Fibroblast of lung (primary cell): ENCODE results near the gene STAT4. TPM values are rescaled to one million over a fixed set of nuclear protein-coding genes. Genes with fewer than 3 reads are reported as not detected.
A peak's percentile ranks its signal among the peaks of the same experiment; 100 is the strongest.

Experiments
- DNase-seq, 2 donors: peaks; one replicate each; pipeline versions ENCODE4 v3.0.0 to v3.0.0-alpha.2; 2010; ENCODE audit warnings: low read depth in 2 of 2
- H2AFZ ChIP-seq: 2 replicates; pipeline ENCODE4 v1.5.1; 2012; ENCODE audit warnings: low read length, control low read depth, inconsistent platforms
- H3K27ac ChIP-seq: 2 replicates; pipeline ENCODE4 v1.5.1; 2011; ENCODE audit warnings: low read length, control low read depth; ENCODE audit not compliant: insufficient read depth
- H3K27me3 ChIP-seq: 2 replicates; pipeline ENCODE4 v1.5.1; 2011; ENCODE audit warnings: mild to moderate bottlenecking, low read length; ENCODE audit not compliant: control insufficient read depth, insufficient read depth
- H3K36me3 ChIP-seq: 2 replicates; pipeline ENCODE4 v1.5.1; 2011; ENCODE audit warnings: low read length; ENCODE audit not compliant: control insufficient read depth, insufficient read depth
- H3K4me1 ChIP-seq: 2 replicates; pipeline ENCODE4 v1.5.1; 2011; ENCODE audit warnings: low read length; ENCODE audit not compliant: control insufficient read depth, insufficient read depth; ENCODE audit errors: extremely low read depth
- H3K4me2 ChIP-seq: 2 replicates; pipeline ENCODE4 v1.5.1; 2011; ENCODE audit warnings: low read length, control low read depth; ENCODE audit not compliant: insufficient read depth; ENCODE audit errors: extremely low read depth
- H3K4me3 ChIP-seq, 4 experiments: fragments of 200-600 bp in 1 of 4; sonication (generic) in 1 of 4; replicated peaks in 1 of 4; 2 replicates each; pipeline ENCODE4 v1.5.1; 2011 to 2016; ENCODE audit warnings: low read length in 4 of 4, low read depth in 3 of 4, mild to moderate bottlenecking in 3 of 4, control low read depth in 2 of 4, inconsistent platforms in 1 of 4, mixed read lengths in 1 of 4; ENCODE audit not compliant: insufficient read depth in 1 of 4; ENCODE audit errors: control extremely low read depth in 1 of 4
- H3K79me2 ChIP-seq: 2 replicates; pipeline ENCODE4 v1.5.1; 2012; ENCODE audit warnings: mild to moderate bottlenecking, low read length, inconsistent platforms; ENCODE audit not compliant: control insufficient read depth, insufficient read depth
- H3K9ac ChIP-seq: 2 replicates; pipeline ENCODE4 v1.5.1; 2011; ENCODE audit warnings: mild to moderate bottlenecking, low read length, control low read depth; ENCODE audit not compliant: insufficient read depth
- H3K9me3 ChIP-seq: 2 replicates; pipeline ENCODE4 v1.5.1; 2012; ENCODE audit warnings: low read depth, low read length; ENCODE audit not compliant: control insufficient read depth, insufficient read depth
- H4K20me1 ChIP-seq: 2 replicates; pipeline ENCODE4 v1.5.1; 2011; ENCODE audit warnings: low read length; ENCODE audit not compliant: control insufficient read depth, insufficient read depth; ENCODE audit errors: extremely low read depth
- EZH2 ChIP-seq: IDR thresholded peaks from 2 replicates; pipeline ENCODE4 v1.5.1; 2012; ENCODE audit warnings: low read length, control low read depth, mild to moderate bottlenecking; ENCODE audit errors: missing control alignments
- polyA plus RNA-seq, 2 donors: library from polyadenylated mRNA; depleted of rRNA in 1 of 2; stranded (reverse) in 1 of 2; unstranded in 1 of 2; fragments of >200 nt; gene quantifications; 2 replicates each; pipeline ENCODE4 v1.2.1, GENCODE V29; 2011 to 2012; ENCODE audit warnings: missing spikeins in 1 of 2
- total RNA-seq: library from RNA; depleted of rRNA; stranded (reverse); fragments of >200 nt; gene quantifications from 2 replicates; pipeline ENCODE4 v1.2.1, GENCODE V29; 2014
- TF ChIP-seq, protein P1 (sequence below), 2 donors: IDR thresholded peaks in 1 of 2; conservative IDR thresholded peaks in 1 of 2; 1 replicate in 1 of 2; 2 replicates in 1 of 2; pipeline ENCODE4 v1.5.1; 2011 to 2012; ENCODE audit warnings: low read length in 2 of 2, control low read depth in 1 of 2, inconsistent platforms in 1 of 2, low read depth in 1 of 2, mild to moderate bottlenecking in 1 of 2

Gene STAT4
- total and polyA plus RNA-seq, 2 donors (not counting 1 experiment from before 2014, with no cell fraction given), result 0.66 to 1.2 TPM

DNA sequence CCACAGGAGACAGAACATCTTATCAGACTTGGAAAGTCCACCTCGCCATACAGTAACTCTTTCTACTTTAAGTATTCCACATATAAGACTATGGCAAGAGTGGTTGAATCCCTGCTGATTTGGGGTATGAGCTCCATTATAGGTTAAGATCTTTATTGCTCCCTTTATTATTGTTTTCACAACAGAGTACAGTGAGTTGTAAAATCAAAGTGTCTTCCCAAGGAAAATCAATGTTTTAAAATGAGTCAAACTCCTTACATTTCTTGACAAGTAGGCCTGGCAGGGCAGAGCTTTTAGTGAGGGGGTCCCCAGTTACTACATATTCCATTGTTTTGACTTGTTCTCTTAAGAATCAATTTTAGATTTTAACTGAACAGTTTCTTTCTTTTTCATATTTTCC lies 87.2 kb downstream of the STAT4 start:
- H3K27ac ChIP-seq, result no peak overlapping the region
- no peaks in the 10 kb centered on the region for H4K20me1 ChIP-seq
- TF ChIP-seq EZH2, result no peak
- TF ChIP-seq, protein P1, sequence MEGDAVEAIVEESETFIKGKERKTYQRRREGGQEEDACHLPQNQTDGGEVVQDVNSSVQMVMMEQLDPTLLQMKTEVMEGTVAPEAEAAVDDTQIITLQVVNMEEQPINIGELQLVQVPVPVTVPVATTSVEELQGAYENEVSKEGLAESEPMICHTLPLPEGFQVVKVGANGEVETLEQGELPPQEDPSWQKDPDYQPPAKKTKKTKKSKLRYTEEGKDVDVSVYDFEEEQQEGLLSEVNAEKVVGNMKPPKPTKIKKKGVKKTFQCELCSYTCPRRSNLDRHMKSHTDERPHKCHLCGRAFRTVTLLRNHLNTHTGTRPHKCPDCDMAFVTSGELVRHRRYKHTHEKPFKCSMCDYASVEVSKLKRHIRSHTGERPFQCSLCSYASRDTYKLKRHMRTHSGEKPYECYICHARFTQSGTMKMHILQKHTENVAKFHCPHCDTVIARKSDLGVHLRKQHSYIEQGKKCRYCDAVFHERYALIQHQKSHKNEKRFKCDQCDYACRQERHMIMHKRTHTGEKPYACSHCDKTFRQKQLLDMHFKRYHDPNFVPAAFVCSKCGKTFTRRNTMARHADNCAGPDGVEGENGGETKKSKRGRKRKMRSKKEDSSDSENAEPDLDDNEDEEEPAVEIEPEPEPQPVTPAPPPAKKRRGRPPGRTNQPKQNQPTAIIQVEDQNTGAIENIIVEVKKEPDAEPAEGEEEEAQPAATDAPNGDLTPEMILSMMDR (conservative IDR thresholded peaks at IDR 0.05 in 1 of 2, IDR thresholded peaks at IDR 0.05 in 1 of 2; ENCODE audit: low read depth in 1 of 2, low read length in 2 of 2), result no peak
- no peak overlapping the region for H2AFZ ChIP-seq
- H3K9me3 ChIP-seq, result no peaks in the 10 kb centered on the region
- no peaks in the 10 kb centered on the region for H3K27me3 ChIP-seq
- H3K36me3 ChIP-seq, result no peaks in the 10 kb centered on the region
- no peak overlapping the region for H3K4me2 ChIP-seq
- no peak overlapping the region for H3K4me3 ChIP-seq
- H3K4me1 ChIP-seq, result no peaks in the 10 kb centered on the region
- no peak for DNase-seq
- no peaks in the 10 kb centered on the region for H3K79me2 ChIP-seq
- H3K9ac ChIP-seq, result no peak overlapping the region

DNA sequence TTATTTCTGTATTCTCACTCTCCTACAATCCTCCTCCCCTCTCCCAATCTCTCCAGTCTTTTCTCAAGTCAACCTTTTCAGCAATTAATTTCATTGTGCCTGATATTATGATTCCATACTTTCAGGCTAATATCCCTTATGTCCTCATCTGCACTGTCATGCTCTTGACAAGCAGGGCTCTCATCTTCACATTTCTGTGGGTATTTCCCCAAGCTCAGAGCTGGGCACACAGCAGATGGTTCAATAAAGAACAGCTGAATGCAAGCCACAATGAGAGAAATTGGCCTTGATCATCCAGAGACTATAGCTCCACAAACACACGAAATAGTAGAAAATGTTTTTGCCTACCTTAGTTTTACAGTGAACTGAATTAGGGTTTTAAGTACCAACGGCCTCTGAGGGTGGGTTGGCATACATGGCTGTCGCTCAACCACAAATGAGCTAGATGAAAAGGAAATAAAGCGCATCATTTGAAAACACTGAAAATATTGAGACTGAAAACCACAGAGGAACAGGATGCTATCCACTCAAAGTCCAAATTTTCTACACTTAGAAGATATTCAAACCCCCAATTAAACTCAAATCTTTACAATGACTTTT lies 89.3 kb downstream of the STAT4 start:
- Histone ChIP-seq H3K4me3 (no peak overlapping the region), H4K20me1 (no peaks in the 10 kb centered on the region), H3K79me2 (no peaks in the 10 kb centered on the region), H3K27me3 (no peaks in the 10 kb centered on the region), H3K4me1 (no peaks in the 10 kb centered on the region), H3K27ac (no peak overlapping the region), H3K4me2 (no peak overlapping the region), H2AFZ (no peak overlapping the region), H3K9ac (no peak overlapping the region), H3K9me3 (no peaks in the 10 kb centered on the region), H3K36me3 (no peaks in the 10 kb centered on the region)
- no peak for DNase-seq
- TF ChIP-seq, protein P1 (conservative IDR thresholded peaks at IDR 0.05 in 1 of 2, IDR thresholded peaks at IDR 0.05 in 1 of 2; ENCODE audit: low read depth in 1 of 2, low read length in 2 of 2), result no peak
- TF ChIP-seq EZH2, result no peak

DNA sequence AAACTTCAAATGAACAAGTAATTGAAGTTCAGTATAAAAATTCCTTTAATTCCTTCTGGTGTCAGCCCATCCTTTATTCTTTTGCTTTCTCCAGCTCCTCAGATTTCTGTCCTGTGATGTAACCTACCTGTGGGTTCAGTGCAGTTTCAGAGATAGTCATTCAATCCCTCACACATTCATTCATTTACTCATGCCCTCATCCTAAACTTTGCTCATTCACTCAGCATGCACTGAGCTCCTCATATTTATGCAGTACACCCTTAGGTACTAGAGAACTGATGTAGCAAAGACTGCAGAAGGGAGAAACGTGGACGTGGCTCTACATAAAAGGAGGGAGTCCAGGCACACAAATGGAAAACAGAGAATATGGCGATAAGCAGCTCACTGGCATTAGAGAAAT lies 91.5 kb downstream of the STAT4 start:
- no peaks in the 10 kb centered on the region for H3K36me3 ChIP-seq
- no peaks in the 10 kb centered on the region for H3K27me3 ChIP-seq
- no peaks in the 10 kb centered on the region for H3K9me3 ChIP-seq
- H3K27ac ChIP-seq, result no peak overlapping the region
- TF ChIP-seq EZH2, result no peak
- TF ChIP-seq, protein P1 (conservative IDR thresholded peaks at IDR 0.05 in 1 of 2, IDR thresholded peaks at IDR 0.05 in 1 of 2; ENCODE audit: low read depth in 1 of 2, low read length in 2 of 2), result no peak
- H3K9ac ChIP-seq, result no peak overlapping the region
- H3K79me2 ChIP-seq, result no peaks in the 10 kb centered on the region
- DNase-seq, result peak in 1 of 2 donors; percentile 25
- no peak overlapping the region for H3K4me3 ChIP-seq
- no peaks in the 10 kb centered on the region for H4K20me1 ChIP-seq
- no peaks in the 10 kb centered on the region for H3K4me1 ChIP-seq
- H3K4me2 ChIP-seq, result no peak overlapping the region
- H2AFZ ChIP-seq, result no peak overlapping the region
